GM21717 (cell line): ENCODE results near the gene SLCO3A1.

Experiments
- ATAC-seq: cut with Tn5 transposase; IDR thresholded peaks from one replicate; pipeline ENCODE4 v1.9.1; 2021; ENCODE audit warnings: mild to moderate bottlenecking, moderate library complexity; ENCODE audit not compliant: unreplicated experiment

Gene SLCO3A1

GRCh38 chr15:92116330-92116729 is 262.8 kb downstream of the SLCO3A1 start:
- ATAC-seq: no peak

- ATAC-seq: no peak
Observed at GRCh38 chr15:92117261-92117731, 263.8 kb downstream of the SLCO3A1 start.

GRCh38 chr15:92118162-92118935 is 264.8 kb downstream of the SLCO3A1 start:
- ATAC-seq: no peak

DNA sequence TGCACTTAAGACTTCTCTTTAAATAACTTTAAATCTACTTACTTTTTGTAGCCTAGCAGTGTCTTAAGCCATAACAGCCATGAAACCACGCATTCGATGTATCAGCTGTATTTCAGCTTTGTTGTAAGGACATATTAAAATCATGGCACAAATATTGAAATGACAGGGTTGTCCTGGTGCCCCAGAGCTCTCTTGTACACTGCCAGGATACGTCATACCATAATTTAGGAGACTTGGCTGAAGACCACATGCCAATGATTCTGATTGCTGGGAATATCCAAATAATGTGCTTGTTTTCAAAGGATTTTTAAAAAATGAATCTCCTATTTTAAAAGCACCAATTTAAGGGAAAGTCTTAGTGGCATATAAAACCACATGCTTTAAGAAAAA is 265.4 kb downstream of the SLCO3A1 start:
- no peak for ATAC-seq

DNA sequence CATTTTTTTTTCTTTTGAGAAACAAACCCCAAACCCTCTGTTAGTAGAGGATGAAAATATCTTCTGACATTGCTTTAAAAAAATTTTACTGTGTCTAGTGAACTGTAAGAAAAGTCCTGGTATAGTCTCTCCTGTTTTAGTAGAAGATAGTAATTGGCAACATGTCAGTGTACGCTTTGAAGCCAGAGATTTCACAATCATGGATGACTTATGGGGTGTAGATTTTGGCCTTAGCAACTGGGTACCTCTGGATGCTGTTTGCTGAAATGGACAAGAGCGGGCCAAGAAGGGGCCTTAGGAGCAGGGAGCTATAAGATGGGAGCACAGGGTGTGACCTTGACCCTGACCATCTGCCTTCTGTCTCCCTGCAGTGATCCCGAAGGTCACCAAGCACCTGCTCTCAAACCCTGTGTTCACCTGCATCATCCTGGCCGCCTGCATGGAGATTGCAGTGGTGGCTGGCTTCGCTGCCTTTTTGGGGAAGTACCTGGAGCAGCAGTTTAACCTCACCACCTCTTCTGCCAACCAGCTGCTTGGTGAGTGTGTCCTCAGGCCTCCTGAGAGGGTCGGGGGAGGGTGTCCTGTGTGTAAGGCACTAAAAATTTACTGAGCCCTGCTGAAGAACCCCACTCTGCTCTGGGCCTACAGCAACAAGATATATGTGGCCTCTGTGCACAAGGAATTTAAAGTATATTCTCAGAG is 266.7 kb downstream of the SLCO3A1 start:
- no peak for ATAC-seq

- ATAC-seq: no peak
Observed at GRCh38 chr15:92121047-92121446, 267.5 kb downstream of the SLCO3A1 start.

- no peak for ATAC-seq
Observed at GRCh38 chr15:92122259-92122658, 268.8 kb downstream of the SLCO3A1 start.

DNA sequence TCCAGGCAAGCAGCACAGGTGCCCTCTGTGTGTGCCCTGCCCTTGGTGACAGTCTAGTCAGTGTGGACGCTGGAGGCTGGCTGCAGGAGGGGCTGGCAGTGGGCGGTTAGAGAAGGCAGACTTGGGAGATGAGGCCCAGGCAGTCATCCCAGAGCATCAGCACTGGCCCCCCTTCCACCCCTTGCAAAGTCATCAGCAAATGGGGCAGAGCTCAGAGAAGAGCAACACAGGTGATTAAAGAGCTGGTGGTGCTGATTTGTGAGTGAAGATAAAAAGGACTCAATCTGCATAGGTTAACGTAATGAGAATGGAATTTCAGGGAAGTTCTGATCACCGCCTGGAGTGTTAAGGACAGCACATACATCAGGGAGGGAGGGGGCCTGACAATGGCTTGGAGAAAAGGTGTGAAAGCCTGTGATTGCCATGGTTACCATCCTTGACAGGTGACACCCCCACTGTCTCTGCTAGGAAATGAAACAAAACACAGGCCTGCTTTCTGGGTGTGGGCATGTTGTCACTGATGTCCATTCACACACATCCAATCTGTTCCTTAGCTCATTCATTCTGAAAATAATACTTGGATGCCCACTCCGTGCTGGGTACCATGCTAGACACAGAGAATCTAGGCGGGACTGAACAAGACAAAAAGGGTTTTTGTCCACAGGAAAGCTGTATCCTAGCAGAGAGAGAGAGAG is 270.6 kb downstream of the SLCO3A1 start:
- ATAC-seq: no peak

GRCh38 chr15:92124657-92125010 is 271.1 kb downstream of the SLCO3A1 start:
- ATAC-seq: no peak

DNA sequence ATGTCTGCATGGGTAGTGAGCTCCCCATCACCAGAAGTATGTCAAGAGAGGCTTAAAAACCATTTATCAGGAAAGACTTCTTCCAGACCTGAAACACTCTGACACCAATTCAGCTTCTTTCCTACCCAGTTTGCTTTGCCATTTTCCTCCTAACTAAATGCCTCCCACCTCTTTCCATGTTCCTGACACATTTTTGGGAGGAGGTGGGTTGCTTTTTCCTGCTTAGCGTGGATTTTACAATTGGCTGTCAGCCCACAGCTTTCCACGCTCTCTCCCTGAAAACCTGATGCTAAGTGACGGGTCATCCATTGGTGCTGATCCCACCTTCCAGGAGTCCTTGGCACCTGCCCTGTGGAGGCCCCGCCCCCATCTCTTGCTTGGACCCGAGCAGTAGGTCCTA is 275.3 kb downstream of the SLCO3A1 start:
- no peak for ATAC-seq

DNA sequence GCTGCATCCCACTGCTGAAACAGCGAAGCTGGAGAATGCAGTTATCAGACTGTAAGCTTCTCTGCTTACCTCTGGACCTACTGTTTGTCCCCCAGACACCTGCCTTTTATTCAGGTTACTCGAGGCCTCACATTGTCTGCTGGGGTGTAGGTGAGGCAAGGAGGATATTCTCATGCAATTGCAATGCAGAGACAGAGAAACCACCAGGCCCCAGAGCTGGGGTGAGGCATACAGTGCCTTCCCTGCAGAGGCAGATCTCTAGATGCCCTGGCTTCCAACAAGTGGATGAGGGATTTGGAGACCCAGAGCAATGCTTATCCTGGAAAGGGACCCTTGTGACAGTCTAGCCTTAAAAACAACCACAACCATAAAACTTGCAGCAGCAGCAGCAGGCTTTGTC is 276.7 kb downstream of the SLCO3A1 start:
- ATAC-seq: no peak

DNA sequence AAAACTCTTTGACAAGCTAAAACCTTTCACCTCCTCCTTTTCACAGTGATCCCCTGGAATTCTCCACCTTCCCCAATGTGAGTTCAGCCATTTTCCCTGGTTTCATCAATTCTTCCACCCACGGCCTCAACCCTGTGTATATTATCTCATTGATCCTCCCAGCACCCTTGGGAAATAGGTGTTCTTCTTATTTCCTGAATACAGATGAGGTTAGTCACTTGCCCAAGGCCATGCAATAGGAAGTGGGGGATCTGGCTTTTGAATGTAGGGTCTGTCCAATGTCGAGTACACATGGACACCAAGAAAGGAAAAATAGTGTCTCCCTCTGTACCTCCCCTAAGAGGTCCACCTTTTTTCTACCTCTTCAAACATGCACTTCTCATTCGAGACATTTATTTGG is 277.4 kb downstream of the SLCO3A1 start:
- ATAC-seq: no peak

DNA sequence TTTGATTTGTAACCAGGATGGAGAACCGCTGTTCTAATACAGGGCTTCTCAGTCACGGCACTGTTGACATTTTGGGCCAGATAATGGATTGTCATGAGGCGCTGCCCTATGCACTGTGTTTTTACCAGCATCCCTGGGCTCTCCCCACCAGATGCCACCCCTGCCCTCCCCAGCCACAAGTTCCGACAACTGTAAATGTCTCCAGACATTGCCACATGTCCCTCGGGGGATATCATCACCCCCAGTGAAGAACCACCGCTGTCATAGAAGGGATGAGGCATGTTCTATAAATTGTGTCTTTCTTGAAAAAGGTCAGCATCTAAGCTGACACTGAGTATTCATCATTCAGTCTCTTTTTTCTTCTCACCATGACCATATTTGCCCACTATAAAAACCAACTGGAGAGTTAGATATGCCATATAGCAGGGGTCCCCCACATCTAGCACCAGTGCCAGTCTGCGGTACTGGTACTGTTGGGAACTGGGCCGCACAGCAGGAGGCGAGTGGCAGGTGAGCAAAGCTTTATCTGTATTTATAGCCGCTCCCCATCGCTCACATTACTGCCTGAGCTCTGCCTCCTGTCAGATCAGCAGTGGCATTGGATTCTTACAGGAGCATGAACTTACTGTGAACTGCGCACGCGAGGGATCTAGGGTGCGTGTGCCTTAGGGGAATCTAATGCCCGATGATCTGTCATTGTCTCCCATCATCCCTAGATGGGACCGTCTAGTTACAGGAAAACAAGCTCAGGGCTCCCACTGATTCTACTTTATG is 279.7 kb downstream of the SLCO3A1 start:
- no peak for ATAC-seq

- no peak for ATAC-seq
Observed at GRCh38 chr15:92140796-92141195, 287.3 kb downstream of the SLCO3A1 start.

DNA sequence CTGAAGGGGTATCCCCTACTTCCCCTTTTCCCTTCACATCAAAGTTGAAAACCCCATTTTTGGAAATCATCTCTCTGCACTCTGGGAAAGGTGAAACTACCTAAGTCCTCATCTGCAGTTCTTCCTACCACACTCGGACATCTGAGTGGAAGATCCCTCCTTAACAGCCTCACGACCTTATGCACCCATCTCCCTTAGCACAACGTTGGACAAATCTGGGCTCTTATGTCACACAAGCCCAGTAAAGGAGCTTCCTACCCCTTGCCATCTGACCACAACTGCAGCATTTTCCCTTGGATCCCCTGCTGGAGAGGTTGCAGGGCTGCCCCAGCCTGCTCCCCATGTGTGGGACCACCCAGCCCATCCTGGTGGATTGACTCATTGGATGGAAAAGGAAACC is 288.1 kb downstream of the SLCO3A1 start:
- ATAC-seq: no peak

- no peak for ATAC-seq
Observed at GRCh38 chr15:92142242-92143232, 289.0 kb downstream of the SLCO3A1 start.

DNA sequence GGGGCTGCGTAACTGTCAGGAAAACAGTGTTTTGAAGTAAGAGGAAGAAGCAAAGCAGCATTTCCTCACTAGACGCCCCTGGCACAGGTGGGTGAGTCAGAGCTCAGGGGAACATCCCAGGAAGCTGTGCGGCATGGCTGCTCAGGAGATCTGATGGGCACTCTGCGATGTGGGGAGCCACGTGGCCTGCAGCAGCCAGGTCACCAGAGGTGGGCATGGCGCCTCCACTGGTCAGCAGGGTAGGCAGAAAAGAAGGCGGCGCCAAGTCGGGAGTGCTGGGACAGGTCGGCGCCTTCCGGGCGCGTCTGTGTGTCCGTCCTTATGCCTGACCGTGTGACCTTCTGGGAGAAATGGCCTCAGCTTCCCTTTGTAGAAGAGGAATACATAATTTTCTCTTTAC is 290.3 kb downstream of the SLCO3A1 start:
- no peak for ATAC-seq

GRCh38 chr15:92146511-92147150 is 293.1 kb downstream of the SLCO3A1 start:
- ATAC-seq: no peak

DNA sequence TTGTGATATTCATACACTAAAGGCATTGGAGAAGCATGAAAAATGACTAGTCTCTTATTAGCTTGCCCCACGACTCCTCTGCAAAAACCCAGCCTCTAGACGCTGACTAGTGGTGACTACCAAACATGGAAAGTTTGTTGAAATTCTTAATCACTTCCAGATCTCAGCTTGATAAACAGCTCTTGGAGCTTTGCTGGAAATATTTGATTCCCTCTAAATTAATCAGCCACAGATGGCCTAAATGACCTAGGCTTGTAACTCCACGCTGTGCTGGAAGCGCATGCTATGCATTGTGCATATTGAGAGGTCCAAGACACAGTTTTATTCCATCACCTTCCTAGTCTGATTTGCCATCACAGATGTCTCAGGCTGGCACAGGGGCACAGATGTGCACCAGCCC is 295.5 kb downstream of the SLCO3A1 start:
- no peak for ATAC-seq
